ENCODE results near the gene SGSM1.

- TF ChIP-seq CTCF (IDR thresholded peaks at IDR 0.05) (peak in 4 of 7 experiments; percentile 18 to 36 (median 21)), POLR2A (IDR thresholded peaks at IDR 0.05) (no peak)
These were observed 131.1 kb downstream of the SGSM1 start for GRCh38 chr22:24937114-24937513.
